Neural progenitor cell (in vitro differentiated cells): ENCODE data around the gene KCNMB4. TPM values are rescaled to one million over a fixed set of nuclear protein-coding genes. Genes with fewer than 3 reads are reported as not detected.

Experiments used
- DNase-seq: peaks from one replicate; pipeline ENCODE4 v3.0.0-alpha.2; 2016; ENCODE audit warnings: low spot score
- H2AFZ ChIP-seq: fragments of 200-600 bp; sonication (generic); replicated peaks from 2 replicates; pipeline ENCODE4 v1.6.1; 2016; ENCODE audit warnings: antibody characterized with exemption
- H3F3A ChIP-seq: fragments of 200-600 bp; sonication (generic); 2 replicates; pipeline ENCODE4 v1.6.1; 2016; ENCODE audit warnings: antibody characterized with exemption, low read depth
- H3K27ac ChIP-seq: fragments of 200-600 bp; sonication (generic); 2 replicates; pipeline ENCODE4 v1.5.1; 2016; ENCODE audit warnings: mild to moderate bottlenecking
- H3K27me3 ChIP-seq: fragments of 200-600 bp; sonication (generic); 2 replicates; pipeline ENCODE4 v1.6.1; 2016; ENCODE audit warnings: mild to moderate bottlenecking, moderate library complexity
- H3K36me3 ChIP-seq: fragments of 200-600 bp; sonication (generic); 2 replicates; pipeline ENCODE4 v1.5.1; 2016
- H3K4me1 ChIP-seq: fragments of 200-600 bp; sonication (generic); 2 replicates; pipeline ENCODE4 v1.6.1; 2016; ENCODE audit warnings: mixed run types
- H3K4me2 ChIP-seq: fragments of 200-600 bp; sonication (generic); 2 replicates; pipeline ENCODE4 v1.6.1; 2016
- H3K4me3 ChIP-seq: fragments of 200-600 bp; sonication (generic); 2 replicates; pipeline ENCODE4 v1.5.1; 2016
- H3K79me2 ChIP-seq: fragments of 200-600 bp; sonication (generic); 2 replicates; pipeline ENCODE4 v1.6.1; 2016; ENCODE audit warnings: low read depth
- H3K9ac ChIP-seq: fragments of 200-600 bp; sonication (generic); 2 replicates; pipeline ENCODE4 v1.6.1; 2016
- H3K9me3 ChIP-seq: fragments of 200-600 bp; sonication (generic); 2 replicates; pipeline ENCODE4 v1.5.1; 2016; ENCODE audit warnings: low read depth
- H4K20me1 ChIP-seq: fragments of 200-600 bp; sonication (generic); 2 replicates; pipeline ENCODE4 v1.6.1; 2016; ENCODE audit warnings: low read depth
- H3K27ac Mint-ChIP-seq: 3 replicates; pipeline ENCODE4 v1.8.0; 2021; ENCODE audit warnings: mixed read lengths
- H3K27me3 Mint-ChIP-seq: 2 replicates; pipeline ENCODE4 v1.8.0; 2022; ENCODE audit warnings: low read depth, mild to moderate bottlenecking, inconsistent platforms, moderate library complexity, mixed read lengths; ENCODE audit not compliant: insufficient read depth
- H3K36me3 Mint-ChIP-seq: 3 replicates; pipeline ENCODE4 v1.8.0; 2021; ENCODE audit warnings: mixed read lengths
- H3K4me1 Mint-ChIP-seq: 3 replicates; pipeline ENCODE4 v1.8.0; 2021; ENCODE audit warnings: mixed read lengths
- H3K4me3 Mint-ChIP-seq: 3 replicates; pipeline ENCODE4 v1.8.0; 2021; ENCODE audit warnings: mild to moderate bottlenecking, moderate library complexity, mixed read lengths
- H3K9me3 Mint-ChIP-seq: 3 replicates; pipeline ENCODE4 v1.8.0; 2020; ENCODE audit warnings: mixed read lengths
- CTCF ChIP-seq: fragments of 200-600 bp; sonication (generic); IDR thresholded peaks from 2 replicates; pipeline ENCODE4 v1.5.1; 2017; ENCODE audit warnings: antibody characterized with exemption, mild to moderate bottlenecking
- EZH2 ChIP-seq: fragments of 200-600 bp; sonication (generic); IDR thresholded peaks from 2 replicates; pipeline ENCODE4 v1.6.1; 2017; ENCODE audit warnings: antibody characterized with exemption, mild to moderate bottlenecking, moderate library complexity
- EZH2phosphoT487 ChIP-seq: fragments of 200-600 bp; sonication (generic); IDR thresholded peaks from 2 replicates; pipeline ENCODE4 v1.6.1; 2017; ENCODE audit warnings: antibody characterized with exemption
- total RNA-seq: library from RNA; depleted of rRNA; stranded (reverse); fragments of >200 nt; gene quantifications from 2 replicates; pipeline ENCODE4 v1.2.3, GENCODE V29; 2015; ENCODE audit warnings: low replicate concordance

Gene KCNMB4
- total RNA-seq, 1 donor from 2014 or later, result 8.5 TPM

GRCh38 chr12:70367258-70368141 is 1.4 kb downstream of the KCNMB4 start:
- Histone ChIP-seq H3K9me3 (no peaks in the 10 kb centered on the region), H3K4me2 (peak overlapping the region; percentile 97), H3K27ac (no peak overlapping the region), H3K36me3 (no peaks in the 10 kb centered on the region), H4K20me1 (peaks cover 15% of the 10 kb centered on the region), H3F3A (peaks cover 8% of the 10 kb centered on the region), H2AFZ (no peak overlapping the region), H3K79me2 (peaks cover 10% of the 10 kb centered on the region), H3K9ac (no peak overlapping the region), H3K4me1 (peaks cover 26% of the 10 kb centered on the region), H3K4me3 (peak overlapping the region; percentile 82), H3K27me3 (peaks cover 44% of the 10 kb centered on the region)
- peaks cover 17% of the 10 kb centered on the region for H3K4me1 Mint-ChIP-seq
- peak overlapping the region; percentile 95 for H3K4me3 Mint-ChIP-seq
- peak; percentile 13 for DNase-seq
- peaks cover 10% of the 10 kb centered on the region for H3K27me3 Mint-ChIP-seq
- H3K9me3 Mint-ChIP-seq, result peaks cover 2% of the 10 kb centered on the region
- TF ChIP-seq EZH2phosphoT487, result no peak
- TF ChIP-seq EZH2, result no peak
- no peak for TF ChIP-seq CTCF
- H3K36me3 Mint-ChIP-seq, result peaks cover 15% of the 10 kb centered on the region
- peak overlapping the region; percentile 50 for H3K27ac Mint-ChIP-seq

GRCh38 chr12:70372881-70373280 is 6.8 kb downstream of the KCNMB4 start:
- Histone ChIP-seq H3K4me3 (no peak overlapping the region), H3K27me3 (peaks cover 7% of the 10 kb centered on the region), H3K4me2 (no peak overlapping the region), H4K20me1 (peaks cover 7% of the 10 kb centered on the region), H3K36me3 (no peaks in the 10 kb centered on the region), H3K27ac (no peak overlapping the region), H2AFZ (no peak overlapping the region), H3K9me3 (no peaks in the 10 kb centered on the region), H3K9ac (no peak overlapping the region), H3K4me1 (peaks cover 18% of the 10 kb centered on the region), H3K79me2 (peaks cover 12% of the 10 kb centered on the region), H3F3A (peaks cover 2% of the 10 kb centered on the region)
- H3K4me3 Mint-ChIP-seq, result no peak overlapping the region
- no peak for DNase-seq
- peaks cover 17% of the 10 kb centered on the region for H3K9me3 Mint-ChIP-seq
- peaks cover 2% of the 10 kb centered on the region for H3K27me3 Mint-ChIP-seq
- no peak overlapping the region for H3K27ac Mint-ChIP-seq
- peaks cover 11% of the 10 kb centered on the region for H3K4me1 Mint-ChIP-seq
- H3K36me3 Mint-ChIP-seq, result peaks cover 44% of the 10 kb centered on the region
- TF ChIP-seq EZH2 (no peak), EZH2phosphoT487 (no peak), CTCF (no peak)

- no peaks in the 10 kb centered on the region for H3K36me3 ChIP-seq
- no peaks in the 10 kb centered on the region for H3K27me3 ChIP-seq
- Mint-ChIP-seq H3K4me1 (no peaks in the 10 kb centered on the region), H3K9me3 (peaks cover 40% of the 10 kb centered on the region), H3K36me3 (peaks cover 58% of the 10 kb centered on the region), H3K4me3 (no peak overlapping the region), H3K27ac (no peak overlapping the region), H3K27me3 (no peaks in the 10 kb centered on the region)
- H3K4me2 ChIP-seq, result no peak overlapping the region
- H3F3A ChIP-seq, result no peaks in the 10 kb centered on the region
- peaks cover 4% of the 10 kb centered on the region for H3K79me2 ChIP-seq
- no peak for DNase-seq
- no peak overlapping the region for H3K27ac ChIP-seq
- H3K9me3 ChIP-seq, result no peaks in the 10 kb centered on the region
- TF ChIP-seq EZH2phosphoT487 (no peak), CTCF (no peak), EZH2 (no peak)
- no peaks in the 10 kb centered on the region for H4K20me1 ChIP-seq
- no peak overlapping the region for H2AFZ ChIP-seq
- no peaks in the 10 kb centered on the region for H3K4me1 ChIP-seq
- no peak overlapping the region for H3K4me3 ChIP-seq
- H3K9ac ChIP-seq, result no peak overlapping the region
These were observed 13.8 kb downstream of the KCNMB4 start for GRCh38 chr12:70379846-70380245.
